IPS DF 6.9 (cell line): ENCODE measurements around the gene HOXB9.

Experiments
- DNase-seq: peaks from one replicate; pipeline ENCODE4 v3.0.0-alpha.2; 2013; ENCODE audit warnings: low read depth, low spot score
- H3K27ac ChIP-seq: one replicate; pipeline ENCODE4 v1.5.1; 2013; ENCODE audit warnings: low read length, control low read depth
- H3K27me3 ChIP-seq: 2 replicates; pipeline ENCODE4 v1.6.1; 2013; ENCODE audit warnings: mild to moderate bottlenecking, low read length; ENCODE audit not compliant: control insufficient read depth, insufficient read depth
- H3K36me3 ChIP-seq: 2 replicates; pipeline ENCODE4 v1.6.1; 2013; ENCODE audit warnings: low read length; ENCODE audit not compliant: control insufficient read depth, insufficient read depth
- H3K4me1 ChIP-seq: 2 replicates; pipeline ENCODE4 v1.6.1; 2013; ENCODE audit warnings: low read length; ENCODE audit not compliant: control insufficient read depth, insufficient read depth
- H3K4me3 ChIP-seq: 2 replicates; pipeline ENCODE4 v1.5.1; 2013; ENCODE audit warnings: mild to moderate bottlenecking, low read length
- H3K9me3 ChIP-seq: 2 replicates; pipeline ENCODE4 v1.6.1; 2013; ENCODE audit warnings: low read length, inconsistent platforms; ENCODE audit not compliant: control insufficient read depth, insufficient read depth
- WGBS: extraction: QIAGEN DNeasy Blood & Tissue Kit; methylation state at CpG from one replicate; pipeline ENCODE4 v1.1.7; 2013; ENCODE audit warnings: mixed read lengths, missing lambda C conversion rate; ENCODE audit not compliant: insufficient read length, insufficient coverage; 5-methylcytosine and 5-hydroxymethylcytosine counted together

HOXB9 gene

DNA sequence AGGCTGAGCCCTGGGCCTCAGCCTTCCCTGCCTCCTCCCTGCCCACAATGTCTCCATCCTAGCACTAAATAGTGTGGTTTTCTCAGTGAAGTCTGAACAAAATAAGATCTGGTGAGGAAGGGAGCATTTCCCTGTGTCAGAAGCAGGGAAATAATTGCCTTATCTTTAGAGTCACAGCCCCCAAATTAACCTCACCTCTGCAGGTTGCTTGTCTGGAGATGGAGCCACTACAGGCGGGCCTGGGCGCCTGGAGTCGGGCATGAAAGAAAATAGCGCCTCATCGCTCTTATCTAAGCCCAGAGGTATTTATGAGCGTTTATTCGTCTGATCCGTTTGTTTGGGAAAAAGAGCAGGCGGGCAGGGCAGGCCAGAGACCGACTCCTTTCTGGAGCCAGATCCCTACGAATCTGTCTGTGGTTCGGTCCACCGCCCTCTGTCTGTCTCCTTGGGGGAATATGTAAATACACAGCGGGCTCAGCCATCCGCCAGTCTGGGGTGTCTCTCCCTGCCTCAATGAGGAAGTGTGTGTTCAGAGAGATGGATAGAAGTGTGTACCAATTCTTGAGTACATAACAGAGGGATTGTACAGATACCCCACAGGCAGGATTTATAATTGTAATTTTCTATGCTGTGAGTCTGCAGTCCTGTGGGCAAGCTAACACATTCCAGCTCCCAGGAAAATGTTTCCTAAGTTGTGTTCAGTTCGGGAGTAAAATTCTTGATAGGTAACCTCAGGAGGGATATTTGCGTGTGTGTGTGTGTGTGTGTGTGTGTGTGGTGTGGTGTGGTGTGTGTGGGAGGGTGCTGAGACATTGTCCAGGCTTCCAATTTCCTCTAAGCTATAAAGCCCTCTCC, 25.7 kb downstream of the HOXB9 start:
- Histone ChIP-seq H3K4me1 (peaks cover 2% of the 10 kb centered on the region; the same call in 1 of the 2 replicates), H3K27ac (no peak overlapping the region), H3K27me3 (peaks cover 100% of the 10 kb centered on the region), H3K4me3 (no peak overlapping the region), H3K9me3 (no peaks in the 10 kb centered on the region), H3K36me3 (no peaks in the 10 kb centered on the region)
- DNase-seq, result no peak
- no CpG with 5 or more reads among the region's 17 CpGs for WGBS

DNA sequence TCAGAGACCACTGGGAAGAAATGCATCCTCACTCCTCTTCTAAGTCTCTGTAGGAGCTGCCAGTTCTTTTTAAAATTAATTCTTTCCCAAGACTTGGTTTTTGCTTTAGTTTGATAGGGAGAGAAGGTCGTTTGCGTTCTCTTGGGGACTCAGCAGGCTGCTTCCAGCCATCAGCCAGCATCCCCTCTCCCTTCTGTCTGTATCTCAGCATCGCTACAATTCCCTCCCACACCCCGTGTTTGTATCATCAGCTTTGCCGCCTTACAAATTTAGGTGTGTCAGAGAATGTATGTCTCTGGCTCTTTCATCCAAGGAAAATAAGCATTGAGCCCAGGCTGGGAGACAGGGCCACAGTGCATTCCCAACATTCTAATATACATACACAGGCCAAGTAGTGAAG, 26.8 kb downstream of the HOXB9 start:
- DNase-seq, result no peak
- Histone ChIP-seq H3K9me3 (no peaks in the 10 kb centered on the region), H3K4me1 (peaks cover 2% of the 10 kb centered on the region; the same call in 1 of the 2 replicates), H3K36me3 (no peaks in the 10 kb centered on the region), H3K27ac (no peak overlapping the region), H3K27me3 (peaks cover 100% of the 10 kb centered on the region), H3K4me3 (no peak overlapping the region)
- no CpG with 5 or more reads among the region's 5 CpGs for WGBS

DNA sequence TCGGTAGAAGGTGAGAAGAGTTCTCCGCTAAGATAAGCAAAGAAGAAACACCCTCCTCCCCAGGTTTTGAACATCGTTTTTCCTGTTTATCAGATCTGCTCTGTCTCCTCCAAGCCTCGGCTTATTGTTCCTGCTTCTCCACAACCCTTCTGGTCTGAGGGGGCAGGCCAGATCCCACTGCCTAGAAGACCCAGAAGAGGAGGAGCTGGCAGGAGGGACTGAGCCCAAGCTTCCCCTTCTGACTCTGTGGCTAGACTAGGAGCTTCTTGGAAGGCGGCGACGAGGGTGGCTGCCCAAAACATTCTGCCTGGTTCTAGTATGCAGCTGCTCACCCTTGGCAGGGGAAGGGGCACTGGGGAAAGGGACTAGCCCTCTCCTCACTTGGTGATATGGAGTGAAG, 27.4 kb downstream of the HOXB9 start:
- Histone ChIP-seq H3K9me3 (no peaks in the 10 kb centered on the region), H3K4me1 (peaks cover 4% of the 10 kb centered on the region; the same call in 1 of the 2 replicates), H3K4me3 (no peak overlapping the region), H3K27me3 (peaks cover 98% of the 10 kb centered on the region), H3K36me3 (no peaks in the 10 kb centered on the region), H3K27ac (no peak overlapping the region)
- no CpG with 5 or more reads among the region's 7 CpGs for WGBS
- DNase-seq, result no peak

DNA sequence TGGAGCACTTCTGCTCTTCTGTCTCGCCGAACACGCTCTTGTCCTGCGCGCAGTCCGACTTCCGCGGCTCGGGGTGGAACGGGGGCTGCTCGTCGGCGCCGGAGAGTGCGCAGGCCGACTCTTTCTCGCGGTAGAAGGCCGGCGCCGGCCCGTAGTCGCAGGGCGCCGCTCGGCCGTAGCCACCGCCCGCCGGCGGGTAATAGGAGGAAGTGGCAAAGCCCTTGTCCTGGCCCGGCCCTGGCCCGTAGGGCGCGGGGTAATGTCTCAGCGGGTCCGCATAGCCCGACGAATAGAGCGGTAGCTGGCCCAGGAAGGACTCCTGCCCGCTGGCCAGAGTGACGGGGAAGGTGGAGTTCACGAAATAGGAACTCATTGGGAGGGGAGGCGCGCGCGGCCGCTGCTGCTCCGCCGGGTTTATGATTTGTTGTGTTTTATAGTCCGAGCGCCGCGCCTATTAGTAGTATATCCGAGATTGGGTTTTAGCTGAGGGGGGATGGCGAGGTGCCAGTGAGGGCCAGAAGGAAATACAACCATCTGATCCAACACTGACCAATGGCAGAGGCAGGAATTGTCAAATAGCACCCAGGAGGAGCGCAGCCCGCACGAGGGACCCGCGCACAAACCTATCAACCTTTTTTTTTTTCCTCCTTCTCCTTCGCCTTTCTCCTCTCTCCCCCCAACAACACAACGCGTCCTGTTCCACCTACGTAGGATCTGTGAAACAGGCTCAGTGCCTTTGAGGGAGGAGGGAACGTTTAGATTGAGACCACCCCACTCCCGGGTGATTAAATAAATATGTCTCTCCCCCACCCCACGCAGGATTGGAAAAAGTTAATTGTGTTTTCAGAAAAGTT, 28.2 kb downstream of the HOXB9 start:
- H3K4me1 ChIP-seq, result peaks cover 4% of the 10 kb centered on the region; the same call in 1 of the 2 replicates
- peaks cover 96% of the 10 kb centered on the region for H3K27me3 ChIP-seq
- H3K4me3 ChIP-seq, result no peak overlapping the region
- no peak overlapping the region for H3K27ac ChIP-seq
- no peaks in the 10 kb centered on the region for H3K36me3 ChIP-seq
- H3K9me3 ChIP-seq, result no peaks in the 10 kb centered on the region
- no CpG with 5 or more reads among the region's 68 CpGs for WGBS
- no peak for DNase-seq

DNA sequence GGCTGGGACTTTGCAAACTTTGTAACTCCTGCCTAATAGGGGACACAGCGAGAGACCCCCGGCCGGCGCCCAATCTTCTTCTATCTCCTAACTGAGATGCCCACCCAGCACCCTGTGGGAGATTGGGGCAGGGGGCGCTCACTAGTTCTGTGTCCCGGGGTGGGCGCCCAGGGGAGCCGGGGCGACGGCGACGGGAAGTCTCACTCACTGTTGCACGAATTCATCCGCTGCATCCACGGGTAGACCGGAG, 28.7 kb downstream of the HOXB9 start:
- H3K9me3 ChIP-seq, result no peaks in the 10 kb centered on the region
- peaks cover 4% of the 10 kb centered on the region; the same call in 1 of the 2 replicates for H3K4me1 ChIP-seq
- no peaks in the 10 kb centered on the region for H3K36me3 ChIP-seq
- WGBS, result no CpG with 5 or more reads among the region's 16 CpGs
- H3K27ac ChIP-seq, result no peak overlapping the region
- DNase-seq, result no peak
- no peak overlapping the region for H3K4me3 ChIP-seq
- H3K27me3 ChIP-seq, result peaks cover 96% of the 10 kb centered on the region

DNA sequence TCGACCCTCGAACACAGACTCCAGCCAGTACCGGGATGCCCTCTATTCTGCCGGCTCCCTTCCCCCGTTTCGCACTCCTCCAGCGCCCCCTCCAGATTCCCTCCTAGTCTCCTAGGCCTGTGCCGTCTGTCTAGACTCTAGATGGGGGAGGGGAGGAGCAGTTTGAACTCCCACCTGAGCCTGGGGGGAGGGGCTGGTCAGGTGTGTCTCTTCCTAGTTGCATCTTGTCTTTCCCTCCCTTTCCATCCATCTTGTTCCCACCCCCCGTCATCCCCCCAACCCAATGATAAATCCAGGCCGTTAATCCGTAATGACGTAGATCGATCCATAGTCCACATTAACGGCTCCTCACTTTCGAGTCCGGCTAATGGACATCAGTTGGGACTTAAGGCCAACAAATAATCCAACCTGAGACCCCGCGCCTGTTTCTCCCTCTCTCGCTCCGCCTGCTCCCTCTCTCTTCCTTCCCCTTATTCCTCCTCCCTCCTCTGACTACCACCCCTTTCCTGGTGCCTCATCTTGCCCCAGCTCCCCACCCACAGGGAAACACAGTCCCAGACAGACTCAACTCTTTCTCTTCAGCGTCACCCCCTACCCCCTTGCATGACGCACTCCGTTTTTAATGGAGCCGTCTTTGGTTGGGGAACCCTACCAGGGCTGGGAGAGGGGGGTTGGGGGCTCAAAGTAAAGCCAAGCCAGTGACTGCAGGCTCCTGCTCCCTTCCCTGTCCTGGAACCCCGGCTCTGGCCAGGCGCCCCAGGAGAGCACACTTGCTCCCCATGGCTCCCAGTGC, 29.2 kb downstream of the HOXB9 start:
- WGBS, result no CpG with 5 or more reads among the region's 26 CpGs
- no peaks in the 10 kb centered on the region for H3K36me3 ChIP-seq
- peaks cover 96% of the 10 kb centered on the region for H3K27me3 ChIP-seq
- H3K4me1 ChIP-seq, result peaks cover 4% of the 10 kb centered on the region; the same call in 1 of the 2 replicates
- no peaks in the 10 kb centered on the region for H3K9me3 ChIP-seq
- no peak overlapping the region for H3K27ac ChIP-seq
- no peak overlapping the region for H3K4me3 ChIP-seq
- DNase-seq, result no peak

DNA sequence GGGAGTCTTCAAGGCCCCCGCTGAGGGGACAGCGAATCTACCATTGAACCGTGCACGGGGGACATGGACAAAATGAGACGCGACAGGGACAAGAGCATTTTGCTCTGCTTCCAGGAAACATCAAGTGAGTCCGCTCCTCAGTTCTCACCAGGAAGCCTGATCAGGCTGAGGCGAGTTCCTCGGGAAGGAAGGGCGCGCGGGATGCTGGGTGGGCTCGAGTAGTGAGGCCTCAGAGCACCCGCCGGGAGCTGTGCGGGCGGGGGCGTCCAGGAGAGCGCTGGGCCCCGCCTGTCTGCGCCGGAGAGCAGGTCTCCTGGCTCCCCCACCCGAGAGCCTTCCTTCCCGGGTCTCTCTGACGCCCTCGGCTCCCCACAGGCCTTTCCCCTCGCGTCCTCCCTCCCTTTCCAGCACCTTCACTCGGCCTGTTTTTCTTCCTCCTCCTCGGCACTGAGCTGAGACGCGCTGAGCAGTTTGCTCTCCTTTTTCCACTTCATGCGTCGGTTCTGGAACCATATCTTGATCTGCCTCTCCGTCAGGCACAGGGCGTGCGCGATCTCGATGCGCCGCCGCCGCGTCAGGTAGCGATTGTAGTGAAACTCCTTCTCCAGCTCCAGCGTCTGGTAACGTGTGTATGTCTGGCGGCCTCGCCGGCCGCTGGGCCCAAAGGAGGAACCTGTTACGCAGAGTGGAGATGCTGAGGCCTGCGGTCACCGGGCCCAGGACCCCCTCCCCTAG, 30.0 kb downstream of the HOXB9 start:
- Histone ChIP-seq H3K27me3 (peaks cover 96% of the 10 kb centered on the region), H3K9me3 (no peaks in the 10 kb centered on the region), H3K36me3 (no peaks in the 10 kb centered on the region), H3K27ac (no peak overlapping the region), H3K4me1 (0 out of 2 replicates have a peak, but pooled peaks cover 4% of the 10 kb centered on the region), H3K4me3 (no peak overlapping the region)
- no CpG with 5 or more reads among the region's 54 CpGs for WGBS
- DNase-seq, result no peak

DNA sequence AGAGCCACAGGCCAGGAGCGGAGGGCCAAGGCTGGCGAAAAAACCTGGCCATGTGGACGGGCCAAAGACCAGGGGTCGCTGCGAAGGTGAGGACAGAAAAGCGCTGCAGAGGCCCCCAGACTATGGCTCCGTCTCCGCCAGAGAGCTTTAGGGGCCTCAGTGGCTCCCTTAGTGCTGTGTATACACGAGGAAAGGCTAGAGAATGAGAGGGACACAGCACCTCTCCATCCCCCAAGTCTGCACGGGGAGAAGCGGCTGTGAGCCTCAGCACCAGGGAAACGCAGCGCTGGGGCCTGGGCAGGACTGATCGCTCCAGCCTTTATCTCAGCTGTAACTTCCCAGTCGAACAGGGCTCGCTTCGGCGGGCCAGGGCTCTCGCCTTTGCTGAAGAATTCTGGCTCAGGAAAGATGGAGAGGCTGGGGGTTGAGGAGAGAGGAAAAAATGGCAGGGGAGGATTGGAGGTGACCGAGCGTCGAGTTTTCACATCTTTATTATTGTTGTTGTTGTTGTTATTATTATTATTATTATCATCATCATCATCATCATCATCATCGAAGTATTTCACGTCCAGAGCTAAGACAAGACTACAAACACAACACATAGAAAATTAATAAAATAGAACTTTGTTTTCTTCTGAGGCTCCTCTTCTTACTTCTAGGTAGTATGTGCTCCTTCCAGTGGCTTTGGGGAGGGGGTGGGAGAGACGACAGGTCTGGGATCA, 30.7 kb downstream of the HOXB9 start:
- no peak overlapping the region for H3K4me3 ChIP-seq
- no peaks in the 10 kb centered on the region for H3K36me3 ChIP-seq
- DNase-seq, result no peak
- peaks cover 96% of the 10 kb centered on the region for H3K27me3 ChIP-seq
- H3K4me1 ChIP-seq, result peaks cover 4% of the 10 kb centered on the region; the same call in 1 of the 2 replicates
- WGBS, result no CpG with 5 or more reads among the region's 25 CpGs
- no peaks in the 10 kb centered on the region for H3K9me3 ChIP-seq
- no peak overlapping the region for H3K27ac ChIP-seq

DNA sequence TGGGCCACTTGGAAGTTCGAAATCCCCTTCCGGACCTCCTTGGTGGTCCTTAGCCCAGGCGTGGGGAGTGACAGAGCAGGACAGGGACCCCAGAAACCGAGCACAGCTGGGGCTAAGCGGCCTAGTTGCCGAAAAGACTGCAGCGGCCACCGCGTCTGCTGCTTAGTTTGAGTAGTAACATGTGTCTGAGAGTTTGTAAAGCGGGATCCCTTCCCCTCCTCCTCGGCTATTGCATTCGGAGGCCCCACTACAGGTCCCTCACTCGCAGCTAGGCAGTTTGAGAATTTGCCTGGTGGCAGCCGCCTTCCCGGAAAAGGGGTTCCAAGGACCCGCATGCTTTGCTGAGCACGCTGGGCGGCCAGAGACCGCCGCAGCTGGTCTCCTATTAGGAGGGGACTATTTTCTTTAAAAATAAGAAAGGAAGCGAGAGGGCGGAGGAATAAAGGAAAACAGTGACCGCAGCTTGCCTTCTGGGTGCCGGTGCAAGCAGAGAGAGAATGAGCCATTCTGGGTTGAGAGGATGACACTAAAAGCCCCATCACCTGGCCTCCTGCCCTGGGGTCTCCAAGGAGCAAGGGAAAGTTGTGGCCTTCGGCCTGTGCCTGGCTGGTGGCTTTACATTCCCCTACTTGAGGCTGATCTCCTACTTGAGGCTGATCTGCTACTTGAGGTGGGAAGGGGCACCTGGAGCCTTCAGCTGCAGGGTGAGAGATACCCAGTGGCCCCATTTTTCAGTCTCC, 31.4 kb downstream of the HOXB9 start:
- no peak for DNase-seq
- Histone ChIP-seq H3K27ac (no peak overlapping the region), H3K27me3 (peaks cover 96% of the 10 kb centered on the region), H3K4me3 (no peak overlapping the region), H3K36me3 (no peaks in the 10 kb centered on the region), H3K9me3 (no peaks in the 10 kb centered on the region), H3K4me1 (peaks cover 5% of the 10 kb centered on the region; the same call in 1 of the 2 replicates)
- no CpG with 5 or more reads among the region's 25 CpGs for WGBS
